IMR-90 (cell line): ENCODE results near the gene IGSF9B. TPM values are rescaled to one million over a fixed set of nuclear protein-coding genes. Genes with fewer than 3 reads are reported as not detected.

Experiments used
- ATAC-seq: fragments of 200-7000 bp; cut with Tn5 transposase; 2 replicates; pipeline ENCODE4 v1.9.1; 2020; ENCODE audit warnings: low read depth, mild to moderate bottlenecking, moderate library complexity
- BruUV-seq: library from RNA; stranded (reverse); fragments of 400-500 nt; replicated peaks from 2 replicates; lab custom pipeline; 2021; lab: Mats Ljungman, UMichigan
- CTCF ChIA-PET: fragments of 300-600 bp; formaldehyde crosslinking; extraction: SDS; loops from one replicate; lab custom pipeline; 2021; ENCODE audit warnings: antibody characterized with exemption; lab: Yijun Ruan, JAX
- POLR2A ChIA-PET: fragments of 300-600 bp; sonication (Branson Sonifier 250); formaldehyde crosslinking; loops from one replicate; lab custom pipeline; 2022; ENCODE audit warnings: antibody characterized with exemption; ENCODE audit not compliant: unreplicated experiment; lab: Charles Lee
- DNase-seq: peaks from one replicate; pipeline ENCODE4 v3.0.0; 2013
- H2AFZ ChIP-seq: replicated peaks from 2 replicates; pipeline ENCODE3; 2013; ENCODE audit warnings: low read length, mild to moderate bottlenecking; ENCODE audit not compliant: poor library complexity
- H2AK5ac ChIP-seq: 2 replicates; pipeline ENCODE4 v1.6.1; 2013; ENCODE audit warnings: low read depth, low read length, inconsistent platforms
- H2AK9ac ChIP-seq: replicated peaks from 2 replicates; pipeline ENCODE3; 2013; ENCODE audit warnings: mild to moderate bottlenecking, low read depth, low read length, moderate library complexity; ENCODE audit not compliant: poor library complexity
- H2BK120ac ChIP-seq: 2 replicates; pipeline ENCODE4 v1.6.1; 2013; ENCODE audit warnings: low read depth, low read length, inconsistent platforms
- H2BK15ac ChIP-seq: 3 replicates; pipeline ENCODE4 v1.6.1; 2013; ENCODE audit warnings: low read depth, low read length, inconsistent platforms
- H2BK20ac ChIP-seq: 2 replicates; pipeline ENCODE4 v1.6.1; 2013; ENCODE audit warnings: low read depth, mild to moderate bottlenecking, inconsistent platforms, low read length, moderate library complexity
- H2BK5ac ChIP-seq: 2 replicates; pipeline ENCODE4 v1.6.1; 2013; ENCODE audit warnings: mild to moderate bottlenecking, low read depth, low read length, inconsistent platforms; ENCODE audit not compliant: poor library complexity, severe bottlenecking
- H3K14ac ChIP-seq: replicated peaks from 2 replicates; pipeline ENCODE4 v1.6.1; 2013; ENCODE audit warnings: low read depth, low read length, inconsistent platforms
- H3K18ac ChIP-seq: 2 replicates; pipeline ENCODE4 v1.6.1; 2013; ENCODE audit warnings: low read depth, low read length, control low read depth
- H3K23ac ChIP-seq: 2 replicates; pipeline ENCODE4 v1.6.1; 2013; ENCODE audit warnings: low read depth, low read length, inconsistent platforms
- H3K27ac ChIP-seq: 2 replicates; pipeline ENCODE4 v1.5.1; 2013; ENCODE audit warnings: mild to moderate bottlenecking, control low read depth, low read length; ENCODE audit not compliant: insufficient read depth
- H3K27me3 ChIP-seq: 2 replicates; pipeline ENCODE4 v1.6.1; 2013; ENCODE audit warnings: low read length; ENCODE audit not compliant: control insufficient read depth, insufficient read depth
- H3K36me3 ChIP-seq: 2 replicates; pipeline ENCODE4 v1.6.1; 2013; ENCODE audit warnings: low read length, mixed read lengths; ENCODE audit not compliant: control insufficient read depth, insufficient read depth
- H3K4ac ChIP-seq: 2 replicates; pipeline ENCODE4 v1.6.1; 2013; ENCODE audit warnings: low read depth, low read length, inconsistent platforms
- H3K4me1 ChIP-seq: 2 replicates; pipeline ENCODE4 v1.6.1; 2013; ENCODE audit warnings: low read length, mixed read lengths; ENCODE audit not compliant: control insufficient read depth, insufficient read depth
- H3K4me2 ChIP-seq: 2 replicates; pipeline ENCODE4 v1.6.1; 2013; ENCODE audit warnings: low read depth, mild to moderate bottlenecking, control low read depth, low read length, moderate library complexity
- H3K4me3 ChIP-seq: 2 replicates; pipeline ENCODE4 v1.5.1; 2013; ENCODE audit warnings: low read depth, mild to moderate bottlenecking, control low read depth, low read length, moderate library complexity; ENCODE audit not compliant: insufficient read depth
- H3K56ac ChIP-seq: 2 replicates; pipeline ENCODE4 v1.6.1; 2013; ENCODE audit warnings: low read length, inconsistent platforms; ENCODE audit not compliant: insufficient read depth; ENCODE audit errors: extremely low read depth
- H3K79me1 ChIP-seq, 2 experiments: 2 replicates each; pipeline ENCODE4 v1.6.1; 2013; ENCODE audit warnings: low read length in 2 of 2, inconsistent platforms in 1 of 2, low read depth in 1 of 2
- H3K9ac ChIP-seq: 2 replicates; pipeline ENCODE4 v1.6.1; 2013; ENCODE audit warnings: low read depth, low read length, control low read depth
- H3K9me1 ChIP-seq: 2 replicates; pipeline ENCODE4 v1.6.1; 2013; ENCODE audit warnings: low read length, inconsistent platforms; ENCODE audit not compliant: insufficient read depth
- H3K9me3 ChIP-seq: 2 replicates; pipeline ENCODE4 v1.6.1; 2013; ENCODE audit warnings: low read length; ENCODE audit not compliant: control insufficient read depth, insufficient read depth
- H4K20me1 ChIP-seq: 2 replicates; pipeline ENCODE4 v1.6.1; 2013; ENCODE audit warnings: low read length, inconsistent platforms; ENCODE audit not compliant: insufficient read depth
- H4K5ac ChIP-seq: 2 replicates; pipeline ENCODE4 v1.6.1; 2013; ENCODE audit warnings: mild to moderate bottlenecking, low read depth, low read length, control low read depth
- H4K8ac ChIP-seq, 2 experiments: 2 replicates each; pipeline ENCODE4 v1.6.1; 2013; ENCODE audit warnings: low read depth in 2 of 2, low read length in 2 of 2, control low read depth in 1 of 2, inconsistent platforms in 1 of 2
- H4K91ac ChIP-seq: 2 replicates; pipeline ENCODE4 v1.6.1; 2013; ENCODE audit warnings: low read depth, low read length, inconsistent platforms; ENCODE audit not compliant: insufficient read depth
- BHLHE40 ChIP-seq: fragments of 150-350 bp; IDR thresholded peaks from 2 replicates; pipeline ENCODE4 v1.6.1; 2016; ENCODE audit warnings: mild to moderate bottlenecking, low read depth, low read length
- CEBPB ChIP-seq: IDR thresholded peaks from 2 replicates; pipeline ENCODE4 v1.6.1; 2012; ENCODE audit warnings: low read depth, low read length, improper control_type of control experiment
- CHD1 ChIP-seq: IDR thresholded peaks from 2 replicates; pipeline ENCODE4 v1.6.1; 2012; ENCODE audit warnings: low read depth, low read length, improper control_type of control experiment
- CTCF ChIP-seq: conservative IDR thresholded peaks from 2 replicates; pipeline ENCODE4 v1.5.1; 2012; ENCODE audit warnings: mild to moderate bottlenecking, low read depth, low read length, improper control_type of control experiment
- ELK1 ChIP-seq: fragments of 150-350 bp; IDR thresholded peaks from 2 replicates; pipeline ENCODE4 v1.6.1; 2016; ENCODE audit warnings: low read depth, mild to moderate bottlenecking, low read length, moderate library complexity, borderline replicate concordance
- FOS ChIP-seq: fragments of 150-350 bp; IDR thresholded peaks from 2 replicates; pipeline ENCODE4 v1.6.1; 2016; ENCODE audit warnings: low read depth, low read length
- MAFK ChIP-seq: IDR thresholded peaks from 2 replicates; pipeline ENCODE4 v1.6.1; 2012; ENCODE audit warnings: low read depth, low read length, improper control_type of control experiment
- MAZ ChIP-seq: IDR thresholded peaks from 2 replicates; pipeline ENCODE4 v1.6.1; 2012; ENCODE audit warnings: low read depth, mild to moderate bottlenecking, low read length, improper control_type of control experiment, moderate library complexity, borderline replicate concordance
- MXI1 ChIP-seq: IDR thresholded peaks from 2 replicates; pipeline ENCODE4 v1.6.1; 2012; ENCODE audit warnings: low read depth, mild to moderate bottlenecking, low read length, moderate library complexity, borderline replicate concordance
- NFE2L2 ChIP-seq: fragments of 150-350 bp; IDR thresholded peaks from 2 replicates; pipeline ENCODE4 v1.6.1; 2016; ENCODE audit warnings: low read depth, mild to moderate bottlenecking, low read length
- POLR2A ChIP-seq: IDR thresholded peaks from 2 replicates; pipeline ENCODE4 v1.6.1; 2012; ENCODE audit warnings: mild to moderate bottlenecking, low read depth, low read length
- RAD21 ChIP-seq: IDR thresholded peaks from 2 replicates; pipeline ENCODE4 v1.6.1; 2012; ENCODE audit warnings: low read length, improper control_type of control experiment
- RCOR1 ChIP-seq: IDR thresholded peaks from 2 replicates; pipeline ENCODE4 v1.6.1; 2012; ENCODE audit warnings: mild to moderate bottlenecking, low read length, improper control_type of control experiment; ENCODE audit not compliant: insufficient replicate concordance
- RFX5 ChIP-seq: IDR thresholded peaks from 2 replicates; pipeline ENCODE4 v1.8.0; 2012; ENCODE audit warnings: low read depth, mild to moderate bottlenecking, low read length, moderate library complexity
- SMC3 ChIP-seq: fragments of 150-350 bp; IDR thresholded peaks from 2 replicates; pipeline ENCODE4 v1.6.1; 2016; ENCODE audit warnings: low read depth, mild to moderate bottlenecking, antibody characterized with exemption, low read length, moderate library complexity
- USF2 ChIP-seq: fragments of 150-350 bp; IDR thresholded peaks from 2 replicates; pipeline ENCODE4 v1.6.1; 2017; ENCODE audit warnings: mild to moderate bottlenecking, antibody characterized with exemption, low read length, low read depth
- WGBS, 2 experiments: methylation state at CpG; one replicate each; pipeline versions ENCODE4 v1.1.5 to v1.1.7; 2013; ENCODE audit warnings: missing lambda C conversion rate in 2 of 2; ENCODE audit not compliant: insufficient read length in 1 of 2; ENCODE audit errors: extremely low coverage in 2 of 2; 5-methylcytosine and 5-hydroxymethylcytosine counted together
- dilution Hi-C: fragments of 300-500 bp; cut with HindIII; formaldehyde crosslinking; loops from one replicate; pipeline ENCODE4 v1.14.3; 2018; ENCODE audit warnings: low sequenced_read_pairs; ENCODE audit not compliant: unreplicated experiment
- in situ Hi-C: fragments of 300-500 bp; cut with MboI; formaldehyde crosslinking; loops from 3 replicates; pipeline ENCODE4 v1.14.3; 2019; ENCODE audit warnings: low sequenced_read_pairs, inconsistent platforms, mixed read lengths
- intact Hi-C: fragments of 100-400 bp; cut with micrococcal nuclease; formaldehyde crosslinking; loops from 2 replicates; pipeline ENCODE4 v1.10.0; 2022
- polyA plus RNA-seq, 3 experiments: library from polyadenylated mRNA; depleted of rRNA; stranded (reverse); fragments of >200 nt; gene quantifications; 2 replicates each; pipeline ENCODE4 v1.2.3, GENCODE V29; 2012; ENCODE audit warnings: low replicate concordance in 1 of 3
- total RNA-seq: library from RNA; depleted of rRNA; stranded (reverse); fragments of >200 nt; gene quantifications from 2 replicates; pipeline ENCODE4 v1.2.3, GENCODE V29; 2012

Gene IGSF9B
- total and polyA plus RNA-seq, 2 of the 4 experiments (the other 2 are of a cell fraction), result under 0.01 to 0.10 TPM

GRCh38 chr11:133939558-133939957, 17.2 kb downstream of the IGSF9B start:
- H2AFZ ChIP-seq, result no peak overlapping the region
- H3K9ac ChIP-seq, result no peak overlapping the region
- H4K5ac ChIP-seq, result no peak overlapping the region
- no peak overlapping the region for H2BK5ac ChIP-seq
- WGBS, 2 experiments, result 94 to 96% methylated on average over 7 to 22 of the region's 30 CpGs
- no peak overlapping the region for H4K8ac ChIP-seq
- intact Hi-C loops, result no loop called here
- TF ChIP-seq SMC3 (no peak), RAD21 (no peak), MAZ (no peak), RCOR1 (no peak), CHD1 (no peak), MXI1 (no peak), POLR2A (no peak), RFX5 (no peak), MAFK (no peak), ELK1 (no peak), CTCF (no peak), FOS (no peak), USF2 (no peak), BHLHE40 (no peak), NFE2L2 (no peak), CEBPB (no peak)
- H2BK15ac ChIP-seq, result no peak overlapping the region
- no peak overlapping the region for H3K4me3 ChIP-seq
- no peak overlapping the region for H3K18ac ChIP-seq
- no peaks in the 10 kb centered on the region for H4K20me1 ChIP-seq
- no peak overlapping the region for H3K56ac ChIP-seq
- H3K14ac ChIP-seq, result no peak overlapping the region
- in situ Hi-C loops, result no loop called here
- H2AK9ac ChIP-seq, result no peak overlapping the region
- no peak overlapping the region for H2BK120ac ChIP-seq
- no peak overlapping the region for H3K23ac ChIP-seq
- no peaks in the 10 kb centered on the region for H3K27me3 ChIP-seq
- no peak overlapping the region for H3K4me2 ChIP-seq
- H4K91ac ChIP-seq, result no peak overlapping the region
- no peak overlapping the region for H2AK5ac ChIP-seq
- no peaks in the 10 kb centered on the region for H3K79me1 ChIP-seq
- ChIA-PET CTCF (no interaction called here), POLR2A (no interaction called here)
- dilution Hi-C loops, result no loop called here
- no peaks in the 10 kb centered on the region for H3K4me1 ChIP-seq
- H3K27ac ChIP-seq, result no peak overlapping the region
- no peaks in the 10 kb centered on the region; the same call in 1 of the 2 replicates for H3K9me3 ChIP-seq
- DNase-seq (no peak), ATAC-seq (no peak)
- no peaks in the 10 kb centered on the region for H3K36me3 ChIP-seq
- H3K4ac ChIP-seq, result no peak overlapping the region
- BruUV-seq, result no TSS peak
- H3K9me1 ChIP-seq, result no peaks in the 10 kb centered on the region
- H2BK20ac ChIP-seq, result no peak overlapping the region
